WTC11 (cell line): ENCODE data around the gene ZC3H12C.

ENCODE experiments used
- ESRRA ChIP-seq: sonication (generic); formaldehyde crosslinking; IDR thresholded peaks from 2 replicates; pipeline ENCODE4 v1.8.1; 2022; ENCODE audit warnings: mild to moderate bottlenecking, missing genetic modification reagents, borderline replicate concordance
- IRF2 ChIP-seq: sonication (generic); formaldehyde crosslinking; IDR thresholded peaks from 2 replicates; pipeline ENCODE4 v1.8.0; 2022; ENCODE audit warnings: low read depth, missing genetic modification reagents, borderline replicate concordance
- TF ChIP-seq, protein P1 (sequence below): fragments of 200-600 bp; IDR thresholded peaks from 2 replicates; pipeline ENCODE4 v1.8.0; 2022; ENCODE audit warnings: antibody characterized with exemption

DNA sequence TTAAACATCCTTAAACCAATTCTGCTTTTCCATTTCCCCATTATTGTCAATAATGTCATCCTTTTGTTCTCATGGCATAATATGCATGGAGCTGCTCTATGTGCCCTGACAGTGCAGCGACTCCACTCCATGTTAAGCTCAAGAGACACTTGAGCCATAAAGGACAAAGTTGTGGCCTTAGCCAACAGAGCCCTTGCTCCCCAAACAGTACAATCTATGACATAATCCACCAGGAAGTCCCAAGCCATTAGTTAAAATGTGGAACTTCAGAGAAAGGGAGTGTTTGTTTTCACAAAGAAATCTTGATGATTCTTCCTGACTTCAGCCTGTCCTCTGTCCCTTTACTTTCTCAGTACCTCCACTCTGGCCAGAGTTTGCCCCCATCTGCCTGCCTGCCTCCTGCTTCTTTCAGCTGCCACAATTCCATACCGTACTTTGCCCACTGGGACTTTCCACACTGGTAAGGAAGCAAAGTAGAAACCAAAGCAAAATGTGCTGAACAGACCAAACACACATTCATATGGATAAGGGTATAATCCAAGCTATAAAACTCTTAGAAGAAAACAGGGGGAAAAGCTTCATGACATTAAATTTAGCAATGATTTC, 46.3 kb upstream of the ZC3H12C start:
- TF ChIP-seq IRF2 (CRISPR knock-in tag) (no peak), ESRRA (CRISPR knock-in tag) (no peak)
- TF ChIP-seq, protein P1, sequence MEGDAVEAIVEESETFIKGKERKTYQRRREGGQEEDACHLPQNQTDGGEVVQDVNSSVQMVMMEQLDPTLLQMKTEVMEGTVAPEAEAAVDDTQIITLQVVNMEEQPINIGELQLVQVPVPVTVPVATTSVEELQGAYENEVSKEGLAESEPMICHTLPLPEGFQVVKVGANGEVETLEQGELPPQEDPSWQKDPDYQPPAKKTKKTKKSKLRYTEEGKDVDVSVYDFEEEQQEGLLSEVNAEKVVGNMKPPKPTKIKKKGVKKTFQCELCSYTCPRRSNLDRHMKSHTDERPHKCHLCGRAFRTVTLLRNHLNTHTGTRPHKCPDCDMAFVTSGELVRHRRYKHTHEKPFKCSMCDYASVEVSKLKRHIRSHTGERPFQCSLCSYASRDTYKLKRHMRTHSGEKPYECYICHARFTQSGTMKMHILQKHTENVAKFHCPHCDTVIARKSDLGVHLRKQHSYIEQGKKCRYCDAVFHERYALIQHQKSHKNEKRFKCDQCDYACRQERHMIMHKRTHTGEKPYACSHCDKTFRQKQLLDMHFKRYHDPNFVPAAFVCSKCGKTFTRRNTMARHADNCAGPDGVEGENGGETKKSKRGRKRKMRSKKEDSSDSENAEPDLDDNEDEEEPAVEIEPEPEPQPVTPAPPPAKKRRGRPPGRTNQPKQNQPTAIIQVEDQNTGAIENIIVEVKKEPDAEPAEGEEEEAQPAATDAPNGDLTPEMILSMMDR = no peak
